GM18499 (cell line): ENCODE measurements around the gene UNKL.

ENCODE experiments used
- ATAC-seq: cut with Tn5 transposase; IDR thresholded peaks from one replicate; pipeline ENCODE4 v1.9.1; 2021; ENCODE audit warnings: moderate number of reproducible peaks; ENCODE audit not compliant: insufficient read depth, unreplicated experiment

The UNKL gene

DNA sequence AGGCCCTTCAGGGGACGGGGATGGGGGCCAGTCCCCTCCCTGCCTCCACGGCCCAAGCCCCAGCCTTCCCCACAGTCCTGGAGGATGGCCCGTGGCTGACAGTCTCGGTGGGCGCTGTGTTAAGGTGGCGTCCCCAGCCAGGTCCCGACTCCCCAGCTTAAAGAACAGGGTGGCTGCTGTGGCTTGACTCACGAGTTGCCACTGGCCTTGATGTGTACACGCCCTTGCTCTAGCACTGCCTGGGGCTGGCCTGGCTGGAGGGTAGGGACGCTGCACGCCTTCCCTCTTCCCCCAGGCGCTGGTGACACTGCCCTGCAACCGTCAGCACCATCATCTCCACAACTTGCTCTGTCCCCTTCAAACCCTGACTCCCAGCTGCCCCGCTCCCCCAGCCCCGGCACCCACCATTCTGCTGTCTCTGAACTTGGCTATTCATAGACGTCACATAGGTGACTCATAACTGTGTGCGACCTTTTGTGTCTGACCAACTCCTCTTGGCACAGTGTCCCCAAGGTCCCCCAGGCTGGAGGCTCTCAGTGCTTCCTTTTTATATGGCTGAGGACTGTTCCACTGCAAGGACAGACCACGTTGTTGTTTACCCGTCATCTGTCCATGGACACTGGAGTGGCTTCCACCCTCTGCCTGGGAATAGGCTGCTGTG is 56.5 kb downstream of the UNKL start:
- no peak for ATAC-seq

DNA sequence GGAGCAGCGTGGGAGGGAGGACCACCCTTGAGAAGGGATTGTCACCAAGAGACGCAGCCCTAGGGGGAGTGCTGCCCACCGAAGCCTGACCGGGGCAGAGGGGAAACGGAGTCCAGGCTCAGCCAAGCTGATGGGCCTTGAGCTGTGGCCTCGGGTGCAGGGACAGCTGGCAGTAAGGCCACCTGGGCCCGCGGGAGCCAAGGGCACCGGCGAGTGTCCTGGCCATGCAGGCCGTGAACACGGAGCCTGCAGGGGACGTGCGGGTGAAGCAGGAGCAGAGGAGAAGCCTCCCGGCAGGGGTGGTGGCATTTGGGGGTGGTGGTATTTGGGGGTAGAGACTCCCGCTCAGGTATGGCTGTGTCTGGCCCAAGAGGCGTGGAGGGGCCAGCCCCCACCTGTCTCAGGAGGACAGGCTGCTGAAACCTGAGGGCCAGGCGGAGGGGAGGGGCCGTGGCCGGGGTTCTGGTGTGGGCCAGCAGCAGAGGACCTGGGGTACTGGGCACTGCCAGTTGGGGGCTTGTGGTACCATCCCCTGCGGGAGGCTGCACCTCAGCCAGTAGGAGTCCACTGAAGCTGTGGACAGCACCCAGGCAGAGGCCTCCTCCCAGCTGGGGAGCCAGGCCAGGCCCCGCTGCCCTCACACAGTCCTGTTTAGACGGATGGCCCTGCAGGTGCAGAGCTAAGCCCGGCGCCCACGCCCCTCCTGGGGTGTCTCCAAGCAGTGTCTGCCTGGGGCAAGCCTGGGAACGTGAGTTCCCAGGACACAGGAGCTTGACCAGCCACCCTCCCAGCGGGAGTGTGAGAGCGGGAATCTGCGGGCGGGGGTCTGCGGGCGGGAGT is 58.2 kb downstream of the UNKL start:
- ATAC-seq: no peak

DNA sequence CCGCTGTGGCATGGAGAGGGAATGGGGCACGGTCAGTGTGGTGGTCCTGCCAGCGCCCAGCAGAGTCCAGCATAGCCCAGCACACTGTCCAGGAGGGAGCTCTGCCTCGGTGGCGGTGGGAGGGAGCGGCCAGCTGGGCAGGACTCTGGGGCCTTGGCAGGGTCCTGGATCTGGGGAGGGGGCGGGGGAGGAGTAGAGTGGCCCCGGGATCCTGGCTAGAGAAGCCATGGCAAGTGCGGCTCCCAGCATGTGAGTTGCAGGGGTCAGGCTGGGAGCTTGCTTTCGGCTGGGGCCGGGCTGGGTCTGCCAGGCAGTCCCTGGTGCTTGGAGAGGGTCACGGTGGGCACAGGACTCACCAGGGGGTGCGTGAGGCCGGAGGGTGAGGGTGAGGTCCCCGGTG is 58.9 kb downstream of the UNKL start:
- no peak for ATAC-seq

DNA sequence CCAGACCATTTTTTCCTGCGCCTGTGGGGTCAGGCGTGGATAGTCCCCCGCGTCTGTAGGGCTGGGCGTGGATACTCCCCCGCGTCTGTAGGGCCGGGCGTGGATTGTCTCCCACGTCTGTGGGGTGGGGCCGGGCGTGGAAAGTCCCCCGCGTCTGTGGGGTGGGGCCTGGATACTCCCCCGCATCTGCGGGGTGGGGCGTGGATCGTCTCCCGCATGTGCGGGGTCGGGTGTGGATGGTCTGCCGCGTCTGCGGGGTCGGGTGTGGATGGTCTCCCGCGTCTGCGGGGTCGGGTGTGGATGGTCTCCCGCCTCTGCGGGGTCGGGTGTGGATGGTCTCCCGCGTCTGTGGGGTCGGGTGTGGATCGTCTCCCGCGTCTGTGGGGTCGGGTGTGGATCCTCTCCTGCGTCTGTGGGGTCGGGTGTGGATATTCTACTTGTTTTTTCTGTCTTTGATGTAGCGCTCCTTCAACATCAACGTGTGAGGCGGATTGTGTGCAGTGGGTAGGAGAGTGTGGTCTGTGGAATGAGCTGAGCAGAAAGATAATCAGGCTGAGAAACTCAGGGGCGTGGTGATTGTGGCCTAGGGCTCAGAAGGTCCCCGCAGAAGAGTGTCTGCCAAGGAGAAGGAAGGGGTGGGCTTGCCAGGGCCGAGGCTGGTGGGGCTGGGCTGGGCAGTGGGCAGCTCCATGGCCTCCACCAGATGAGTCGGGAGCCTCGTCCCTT is 59.5 kb downstream of the UNKL start:
- no peak for ATAC-seq

DNA sequence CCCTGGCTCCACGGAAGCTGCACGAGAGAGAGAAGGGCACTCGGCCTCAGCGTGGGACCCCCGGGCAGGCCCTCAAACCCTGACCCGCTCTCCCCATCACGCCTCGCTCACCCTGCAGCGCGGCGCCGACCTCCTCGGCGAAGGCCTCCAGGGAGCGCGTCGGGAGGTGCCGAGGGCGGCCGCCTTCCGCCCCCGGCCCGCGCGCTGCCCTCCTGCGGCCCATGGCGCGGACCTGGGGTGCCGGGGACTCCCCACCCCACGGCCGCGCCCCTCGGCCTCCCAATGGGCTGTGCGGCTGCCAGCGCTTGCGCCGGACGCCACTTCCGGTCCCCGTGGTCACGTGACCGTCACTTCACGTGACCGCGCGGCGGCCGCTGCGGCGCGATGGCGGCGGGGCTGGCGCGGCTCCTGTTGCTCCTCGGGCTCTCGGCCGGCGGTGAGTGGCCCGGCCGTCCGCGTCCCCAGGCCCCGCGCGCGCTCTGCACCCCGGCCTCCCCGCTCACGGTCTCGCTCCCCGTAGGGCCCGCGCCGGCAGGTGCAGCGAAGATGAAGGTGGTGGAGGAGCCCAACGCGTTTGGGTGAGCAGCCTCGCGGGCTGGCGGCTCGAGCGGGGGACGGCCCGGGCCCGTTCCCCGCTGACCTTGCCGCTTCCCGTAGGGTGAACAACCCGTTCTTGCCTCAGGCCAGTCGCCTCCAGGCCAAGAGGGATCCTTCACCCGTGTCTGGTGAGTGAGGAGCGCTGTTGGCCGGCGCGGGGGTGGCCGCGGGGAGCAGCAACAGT is 62.7 kb downstream of the UNKL start, which contains the start of the genes GNPTG and TSR3:
GNPTG (plus strand) TSS at position 350 of the 781 bp plus-strand sequence; CDS start at position 385, 35 bp downstream.
TSR3 (minus strand) TSS at position 297 of the 781 bp plus-strand sequence; CDS start at position 223, 74 bp downstream.
- ATAC-seq: peak; percentile 46

DNA sequence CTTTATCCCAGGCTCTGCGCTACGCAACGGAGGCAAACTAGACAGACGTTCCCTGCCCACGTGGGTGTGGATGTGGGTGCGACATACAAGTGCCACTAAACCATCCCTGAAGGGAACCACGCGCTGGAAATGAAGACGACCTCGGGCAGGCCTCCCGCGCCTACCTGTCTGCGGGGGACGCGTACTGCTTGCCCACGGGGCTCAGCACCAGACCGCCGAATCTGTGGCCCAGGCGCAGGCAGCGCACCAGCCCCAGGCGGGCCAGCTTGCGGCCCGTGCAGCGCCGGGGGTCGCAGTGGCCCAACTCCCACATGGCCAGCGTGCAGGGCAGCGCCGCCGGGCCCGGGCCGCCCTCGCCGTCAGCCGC is 63.3 kb downstream of the UNKL start:
- peak; percentile 5 for ATAC-seq

DNA sequence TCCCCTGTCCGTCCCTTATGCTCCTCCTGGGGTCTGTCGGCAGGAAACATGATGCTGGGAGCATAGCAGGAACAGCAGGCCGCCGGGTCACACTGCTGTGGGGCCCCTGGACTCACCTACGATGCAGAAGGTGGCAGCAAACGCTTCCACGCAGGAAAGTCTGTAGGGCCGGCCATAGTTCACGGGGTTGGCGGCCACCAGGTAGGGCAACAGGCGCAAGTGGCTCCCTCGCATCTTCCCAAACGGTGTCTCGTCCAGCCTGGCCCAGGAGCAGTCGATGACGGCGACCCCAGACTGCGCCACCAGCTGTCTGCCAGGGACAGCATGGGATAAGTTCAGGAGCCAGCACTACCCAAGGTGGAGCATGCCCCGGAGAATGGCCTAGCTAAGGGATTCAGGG is 63.8 kb downstream of the UNKL start:
- no peak for ATAC-seq

DNA sequence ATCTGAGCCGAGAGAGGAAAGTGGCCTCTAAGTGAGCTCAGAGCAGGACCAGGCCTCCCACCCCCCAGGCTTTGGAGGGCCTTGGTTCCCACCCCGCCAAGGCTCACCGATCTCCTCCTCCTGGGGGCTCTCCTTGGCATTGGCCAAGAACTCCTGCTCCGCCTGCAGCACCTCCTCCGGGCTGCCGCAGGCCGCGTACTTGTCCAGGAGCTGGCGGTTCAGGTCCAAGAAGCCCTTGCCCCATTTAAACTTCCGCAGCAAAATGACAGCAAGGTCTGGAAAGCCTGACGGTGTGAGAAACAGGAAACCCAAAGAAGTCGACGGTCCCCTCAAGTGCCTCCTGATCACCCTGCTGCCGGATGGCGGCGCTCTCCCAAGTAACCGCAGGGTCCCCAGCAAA is 64.6 kb downstream of the UNKL start:
- ATAC-seq: no peak

DNA sequence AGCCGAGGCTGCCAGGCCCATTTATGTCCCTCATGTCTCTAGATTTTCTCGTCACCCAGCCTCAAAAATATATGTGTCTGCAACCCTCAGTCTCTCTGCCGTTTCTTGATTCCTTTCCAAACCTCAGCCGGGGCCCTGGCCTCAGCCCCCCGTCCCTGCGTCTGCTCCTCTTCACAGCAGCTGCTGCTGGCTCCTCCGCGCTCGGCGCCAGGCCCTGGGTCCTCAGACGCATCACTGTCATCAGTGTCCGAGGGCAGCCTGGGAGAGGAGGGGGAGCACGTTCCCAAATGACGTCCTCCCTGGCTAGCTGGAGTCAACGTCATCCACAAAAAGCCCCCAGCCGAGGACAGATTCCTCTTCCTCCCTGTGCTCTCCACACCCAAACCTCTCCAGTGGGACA is 65.2 kb downstream of the UNKL start:
- no peak for ATAC-seq

DNA sequence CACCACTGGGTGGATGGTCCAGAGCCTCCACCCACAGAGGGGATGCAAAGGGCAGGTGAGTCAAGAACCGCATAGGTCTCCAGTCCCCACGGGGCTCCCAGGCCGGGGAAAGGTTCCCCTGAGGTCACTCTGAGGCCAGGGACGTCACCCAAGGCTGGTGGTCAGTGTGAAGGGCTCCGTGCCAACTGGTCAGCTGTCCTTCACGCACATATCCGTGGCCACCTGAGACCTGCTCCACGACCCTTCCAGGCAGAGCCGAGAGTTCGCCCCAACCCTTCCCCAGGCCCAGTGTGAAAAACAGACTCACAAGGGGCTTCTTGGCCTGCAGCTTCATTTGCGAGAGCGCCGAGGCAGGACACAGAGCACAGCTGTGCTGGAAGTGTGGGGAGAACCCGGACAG is 65.6 kb downstream of the UNKL start:
- ATAC-seq: no peak

DNA sequence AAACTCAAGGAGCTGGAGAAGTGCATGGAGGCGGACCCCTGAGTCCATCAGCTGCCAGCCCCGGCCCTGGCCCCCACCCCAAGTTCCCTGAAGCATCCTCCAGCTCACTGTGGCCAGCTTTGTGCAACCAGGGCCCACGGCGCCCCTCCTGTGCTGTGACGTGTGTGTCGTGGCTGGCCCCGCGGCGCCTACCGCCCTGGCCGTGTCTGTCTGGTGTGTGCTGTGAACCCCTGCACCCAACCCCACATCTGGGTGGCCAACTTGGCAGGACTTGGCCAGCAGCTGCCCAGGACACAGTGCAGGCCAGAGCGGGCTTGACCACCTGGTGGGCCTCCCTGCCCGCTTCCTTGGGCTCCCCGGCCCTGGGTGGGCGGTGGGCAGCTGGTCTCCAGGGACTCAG is 66.1 kb downstream of the UNKL start:
- no peak for ATAC-seq

DNA sequence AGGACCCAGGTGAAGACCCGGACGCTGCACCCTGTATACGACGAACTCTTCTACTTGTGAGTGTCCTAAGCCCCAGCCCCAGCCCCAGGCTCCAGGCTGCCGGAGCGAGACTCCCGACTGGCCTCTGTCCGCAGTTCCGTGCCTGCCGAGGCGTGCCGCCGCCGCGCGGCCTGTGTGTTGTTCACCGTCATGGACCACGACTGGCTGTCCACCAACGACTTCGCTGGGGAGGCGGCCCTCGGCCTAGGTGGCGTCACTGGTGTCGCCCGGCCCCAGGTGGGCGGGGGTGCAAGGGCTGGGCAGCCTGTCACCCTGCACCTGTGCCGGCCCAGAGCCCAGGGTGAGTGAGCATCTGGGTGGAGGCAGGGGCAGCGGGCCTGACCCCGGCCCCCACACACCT is 66.5 kb downstream of the UNKL start:
- no peak for ATAC-seq

DNA sequence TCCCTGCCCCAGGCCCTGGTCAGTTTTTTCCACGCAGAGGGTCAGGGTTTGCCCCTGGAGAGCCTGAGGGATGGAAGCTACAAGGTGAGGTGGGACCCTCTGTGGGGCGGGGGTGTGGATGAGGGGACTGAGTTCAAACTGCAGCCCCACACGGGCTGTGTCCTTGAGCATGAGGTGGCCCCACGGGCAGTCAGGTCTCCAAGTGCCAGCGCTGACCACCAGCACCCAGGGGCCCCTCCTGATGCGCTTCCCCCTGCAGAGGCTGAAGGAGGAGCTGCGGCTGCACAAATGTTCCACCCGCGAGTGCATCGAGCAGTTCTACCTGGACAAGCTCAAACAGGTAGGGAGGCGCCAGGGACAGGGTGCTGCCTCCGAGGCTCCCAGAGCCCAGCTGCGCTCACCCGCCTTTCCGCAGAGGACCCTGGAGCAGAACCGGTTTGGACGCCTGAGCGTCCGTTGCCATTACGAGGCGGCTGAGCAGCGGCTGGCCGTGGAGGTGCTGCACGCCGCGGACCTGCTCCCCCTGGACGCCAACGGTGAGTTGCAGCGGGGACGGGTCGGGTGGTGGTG is 67.1 kb downstream of the UNKL start:
- ATAC-seq: no peak

DNA sequence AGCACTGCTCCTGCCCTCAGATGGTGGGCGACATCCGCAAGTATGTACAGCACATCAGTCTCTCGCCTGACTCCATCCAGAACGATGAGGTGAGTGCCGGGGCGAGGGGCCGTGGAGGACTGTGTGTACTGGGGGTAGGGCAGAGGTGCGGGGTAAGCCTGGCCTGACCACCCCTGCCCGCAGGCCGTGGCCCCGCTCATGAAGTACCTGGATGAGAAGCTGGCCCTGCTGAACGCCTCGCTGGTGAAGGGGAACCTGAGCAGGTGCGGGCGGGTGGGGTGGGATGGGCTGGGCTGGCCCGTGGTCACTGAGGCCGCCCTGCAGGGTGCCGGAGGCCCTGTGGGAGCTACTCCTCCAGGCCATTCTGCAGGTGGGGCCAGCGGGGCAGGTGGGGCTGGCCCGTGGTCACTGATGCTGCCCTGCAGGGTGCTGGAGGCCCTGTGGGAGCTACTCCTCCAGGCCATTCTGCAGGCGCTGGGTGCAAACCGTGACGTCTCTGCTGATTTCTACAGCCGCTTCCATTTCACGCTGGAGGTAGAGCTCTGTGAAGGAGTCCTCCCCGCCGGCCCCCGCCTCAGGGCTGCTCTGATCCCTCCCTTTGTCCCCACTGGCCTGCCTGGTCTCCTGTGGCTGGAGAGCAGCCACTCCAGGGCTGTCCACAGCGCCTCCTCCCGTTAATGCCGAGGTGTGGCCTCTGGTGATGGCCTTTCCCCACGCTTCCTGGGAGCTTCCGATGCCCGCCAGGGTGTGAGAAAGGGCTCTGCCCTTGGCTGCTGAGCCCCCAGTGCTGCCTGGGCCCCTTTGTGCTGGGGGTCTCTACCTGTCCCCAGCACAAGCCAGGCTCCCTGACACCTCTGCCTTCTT is 67.8 kb downstream of the UNKL start:
- no peak for ATAC-seq

DNA sequence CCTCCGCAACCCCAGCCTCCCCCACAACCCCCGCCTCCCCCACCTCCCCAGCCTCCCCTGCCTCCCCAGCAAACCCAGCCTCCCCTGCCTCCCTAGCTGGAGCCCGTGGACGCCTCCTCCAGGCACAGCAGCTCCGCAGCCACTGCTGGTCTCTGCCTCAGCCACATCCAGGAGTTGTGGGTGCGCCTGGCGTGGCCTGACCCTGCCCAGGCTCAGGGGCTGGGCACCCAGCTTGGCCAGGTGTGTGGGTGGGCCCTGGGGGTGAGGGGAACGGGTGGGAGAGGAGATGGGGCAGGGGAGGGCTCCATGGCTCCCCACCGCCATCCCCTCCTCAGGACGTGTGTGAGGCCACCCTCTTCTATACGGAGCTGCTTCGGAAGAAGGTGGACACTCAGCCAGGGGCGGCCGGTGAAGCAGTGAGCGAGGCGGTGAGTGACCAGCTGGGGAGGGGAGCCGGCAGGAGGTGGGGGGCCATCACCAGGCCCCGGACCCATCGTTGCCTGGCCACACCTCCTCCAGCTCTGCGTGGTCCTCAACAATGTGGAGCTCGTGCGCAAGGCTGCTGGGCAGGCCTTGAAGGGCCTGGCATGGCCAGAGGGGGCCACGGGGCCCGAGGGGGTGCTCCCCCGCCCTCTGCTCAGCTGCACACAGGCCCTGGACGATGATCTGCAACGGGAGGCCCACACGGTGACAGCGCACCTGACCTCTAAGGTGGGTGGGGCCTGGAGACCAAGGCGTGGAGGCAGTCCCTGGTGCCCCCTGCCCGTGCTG is 68.7 kb downstream of the UNKL start:
- no peak for ATAC-seq

DNA sequence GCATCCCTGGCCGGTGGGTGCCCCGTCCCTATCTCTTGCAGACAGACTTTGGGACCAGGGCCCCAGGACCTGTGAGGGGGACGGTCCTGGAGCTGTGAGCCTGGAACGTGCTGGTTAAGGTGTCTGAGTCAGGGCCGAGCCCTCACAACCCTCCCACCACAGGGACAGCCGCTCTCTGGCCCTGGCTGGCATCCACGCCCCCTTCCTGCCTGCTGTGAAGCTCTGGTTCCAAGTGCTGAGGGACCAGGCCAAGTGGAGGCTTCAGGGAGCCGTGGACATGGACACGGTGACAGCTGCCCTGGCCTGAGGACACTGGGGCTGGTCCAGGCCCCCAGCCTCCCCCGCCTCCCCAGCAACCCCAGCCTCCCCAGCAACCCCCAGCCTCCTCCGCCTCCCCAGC is 69.4 kb downstream of the UNKL start:
- no peak for ATAC-seq

DNA sequence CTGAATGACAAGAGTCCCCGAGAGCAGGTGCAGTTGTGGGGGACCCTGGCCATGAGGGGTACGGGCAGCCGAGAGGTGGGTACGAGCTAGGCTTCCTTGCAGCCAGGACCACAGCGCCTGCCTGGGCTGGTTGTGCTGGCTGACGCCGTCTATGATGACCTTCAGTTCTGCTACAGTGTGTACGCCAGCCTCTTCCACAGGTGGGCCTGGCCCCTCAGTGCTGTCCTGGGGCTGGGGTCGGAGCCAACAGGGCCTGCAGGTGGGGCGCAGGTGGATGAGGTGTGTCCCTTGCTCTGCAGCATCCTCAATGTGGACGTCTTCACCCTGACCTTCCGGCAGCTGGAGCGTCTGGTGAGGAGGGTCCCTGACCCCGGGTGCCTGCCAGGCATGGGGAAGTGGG is 70.0 kb downstream of the UNKL start:
- no peak for ATAC-seq

DNA sequence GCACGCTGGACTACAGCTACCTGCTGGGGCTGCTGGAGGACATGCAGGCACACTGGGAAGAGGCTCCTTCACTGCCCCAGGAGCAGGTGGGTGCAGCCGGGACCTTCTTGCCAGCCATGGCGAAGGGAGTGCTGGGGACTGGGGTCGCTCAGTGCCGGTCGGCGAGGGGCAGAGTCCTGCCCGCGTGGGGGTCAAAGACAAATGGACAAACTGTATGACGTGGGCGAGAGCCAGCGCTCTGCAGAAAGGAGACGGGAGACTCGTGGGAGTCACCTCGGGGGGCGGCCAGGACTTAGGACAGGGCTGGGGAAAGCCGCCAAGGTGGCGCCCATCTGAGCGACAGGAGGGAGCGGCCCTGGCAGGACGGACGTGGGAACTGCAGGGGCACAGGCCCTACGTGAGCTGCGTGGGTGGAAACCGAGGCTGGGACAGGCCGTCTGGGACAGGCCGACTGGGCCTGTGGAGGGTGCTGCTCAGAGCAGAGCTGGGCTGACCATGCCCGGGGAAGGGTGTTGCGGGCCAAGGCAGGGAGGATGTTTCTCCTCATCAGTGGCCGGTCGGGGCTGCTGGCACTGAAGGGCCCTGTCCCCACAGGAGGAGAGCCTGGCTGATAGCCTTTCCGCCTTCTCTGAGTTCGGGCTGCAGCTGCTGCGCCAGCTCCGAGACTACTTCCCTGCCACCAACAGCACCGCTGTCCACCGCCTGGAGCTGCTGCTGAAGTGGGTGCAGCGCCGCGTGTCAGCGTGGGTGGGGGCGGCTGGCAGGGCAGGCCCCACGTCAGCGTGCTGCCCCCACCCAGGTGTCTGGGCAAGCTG is 70.9 kb downstream of the UNKL start:
- ATAC-seq: no peak
